ENCODE data around the gene CREBBP.

DNA sequence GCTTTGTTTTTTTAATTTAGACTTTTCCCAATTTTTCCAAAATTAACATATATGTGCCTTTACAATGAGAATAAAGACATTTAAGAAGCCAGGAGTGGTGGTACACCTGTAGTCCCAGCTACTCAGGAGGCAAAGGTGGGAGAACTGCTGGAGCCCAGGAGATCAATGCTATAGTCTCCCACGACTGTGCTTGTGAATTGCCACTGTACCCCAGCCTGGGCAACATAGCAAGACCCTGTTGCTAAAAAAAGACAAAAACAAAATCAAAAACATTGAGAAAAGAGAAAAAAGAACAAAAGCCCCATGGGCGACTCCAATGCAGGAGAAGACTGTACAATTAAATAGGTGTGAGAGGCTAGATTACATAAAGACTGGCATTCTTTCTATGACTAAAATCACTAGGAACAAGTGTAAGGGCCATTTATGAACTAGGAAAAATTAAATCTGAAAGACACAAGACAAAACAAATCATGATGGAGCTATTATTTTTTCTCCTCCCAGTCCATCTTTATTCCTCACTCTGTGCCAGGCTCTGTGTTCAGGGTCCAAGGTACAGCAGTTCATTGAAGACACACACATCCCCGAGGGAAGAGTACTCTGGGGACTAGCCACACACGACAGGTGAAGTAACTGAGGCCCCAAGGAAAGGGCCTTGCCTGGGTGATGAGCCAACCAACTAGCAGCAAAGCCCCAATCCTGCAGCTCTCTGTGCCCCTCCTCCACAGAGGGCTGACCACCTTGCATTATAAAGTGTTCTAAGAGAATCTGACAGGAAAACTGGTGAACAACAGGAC, 79.8 kb downstream of the CREBBP start:
- TF ChIP-seq, protein P1, sequence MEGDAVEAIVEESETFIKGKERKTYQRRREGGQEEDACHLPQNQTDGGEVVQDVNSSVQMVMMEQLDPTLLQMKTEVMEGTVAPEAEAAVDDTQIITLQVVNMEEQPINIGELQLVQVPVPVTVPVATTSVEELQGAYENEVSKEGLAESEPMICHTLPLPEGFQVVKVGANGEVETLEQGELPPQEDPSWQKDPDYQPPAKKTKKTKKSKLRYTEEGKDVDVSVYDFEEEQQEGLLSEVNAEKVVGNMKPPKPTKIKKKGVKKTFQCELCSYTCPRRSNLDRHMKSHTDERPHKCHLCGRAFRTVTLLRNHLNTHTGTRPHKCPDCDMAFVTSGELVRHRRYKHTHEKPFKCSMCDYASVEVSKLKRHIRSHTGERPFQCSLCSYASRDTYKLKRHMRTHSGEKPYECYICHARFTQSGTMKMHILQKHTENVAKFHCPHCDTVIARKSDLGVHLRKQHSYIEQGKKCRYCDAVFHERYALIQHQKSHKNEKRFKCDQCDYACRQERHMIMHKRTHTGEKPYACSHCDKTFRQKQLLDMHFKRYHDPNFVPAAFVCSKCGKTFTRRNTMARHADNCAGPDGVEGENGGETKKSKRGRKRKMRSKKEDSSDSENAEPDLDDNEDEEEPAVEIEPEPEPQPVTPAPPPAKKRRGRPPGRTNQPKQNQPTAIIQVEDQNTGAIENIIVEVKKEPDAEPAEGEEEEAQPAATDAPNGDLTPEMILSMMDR (IDR thresholded peaks at IDR 0.05): no peak
- no peak for TF ChIP-seq ZFX (IDR thresholded peaks at IDR 0.05; ENCODE audit: borderline replicate concordance)
